ENCODE measurements around the gene DET1.
"Not testable (repeated sequence)": the region's sequence is repeated elsewhere in the genome, so short reads cannot be mapped to it uniquely, and the experiment has no call there.

DET1 gene

DNA sequence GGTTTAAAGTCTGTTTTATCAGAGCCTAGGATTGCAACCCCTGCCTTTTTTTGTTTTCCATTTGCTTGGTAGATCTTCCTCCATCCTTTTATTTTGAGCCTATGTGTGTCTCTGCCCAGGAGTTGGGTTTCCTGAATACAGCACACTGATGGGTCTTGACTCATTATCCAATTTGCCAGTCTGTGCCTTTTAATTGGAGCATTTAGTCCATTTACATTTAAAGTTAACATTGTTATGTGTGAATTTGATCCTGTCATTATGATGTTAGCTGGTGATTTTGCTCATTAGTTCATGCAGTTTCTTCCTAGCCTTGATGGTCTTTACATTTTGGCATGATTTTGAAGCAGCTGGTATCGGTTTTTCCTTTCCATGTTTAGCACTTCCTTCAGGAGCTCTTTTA is 11.5 kb upstream of the DET1 start:
- H3K27ac Mint-ChIP-seq, H3K4me3 Mint-ChIP-seq, H3K36me3 Mint-ChIP-seq, DNase-seq, H3K9me3 Mint-ChIP-seq, H3K4me1 Mint-ChIP-seq, CTCF ChIA-PET: not testable (repeated sequence)
- H3K27me3 Mint-ChIP-seq, result peaks cover 14% of the 10 kb centered on the region

DNA sequence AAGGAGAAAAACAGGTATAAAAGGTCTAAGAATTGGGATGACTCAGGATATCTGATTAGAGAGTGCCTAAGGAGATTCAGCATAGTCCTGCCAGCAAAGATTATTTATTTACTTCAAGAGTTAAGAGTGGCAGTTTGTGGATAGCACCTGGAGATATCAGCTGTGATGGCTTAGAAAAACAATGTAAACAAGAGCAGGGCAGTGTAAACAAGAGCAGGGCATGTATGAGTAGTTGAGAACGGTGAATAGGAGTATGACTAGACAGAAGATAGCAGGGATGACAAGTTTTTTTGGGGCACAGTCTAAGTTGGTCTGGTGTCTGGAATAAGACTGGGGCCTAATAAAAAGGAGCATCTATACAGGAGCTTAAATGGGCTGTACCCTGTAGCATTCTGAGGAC is 1.5 kb upstream of the DET1 start:
- DNase-seq, result not testable (repeated sequence)

DNA sequence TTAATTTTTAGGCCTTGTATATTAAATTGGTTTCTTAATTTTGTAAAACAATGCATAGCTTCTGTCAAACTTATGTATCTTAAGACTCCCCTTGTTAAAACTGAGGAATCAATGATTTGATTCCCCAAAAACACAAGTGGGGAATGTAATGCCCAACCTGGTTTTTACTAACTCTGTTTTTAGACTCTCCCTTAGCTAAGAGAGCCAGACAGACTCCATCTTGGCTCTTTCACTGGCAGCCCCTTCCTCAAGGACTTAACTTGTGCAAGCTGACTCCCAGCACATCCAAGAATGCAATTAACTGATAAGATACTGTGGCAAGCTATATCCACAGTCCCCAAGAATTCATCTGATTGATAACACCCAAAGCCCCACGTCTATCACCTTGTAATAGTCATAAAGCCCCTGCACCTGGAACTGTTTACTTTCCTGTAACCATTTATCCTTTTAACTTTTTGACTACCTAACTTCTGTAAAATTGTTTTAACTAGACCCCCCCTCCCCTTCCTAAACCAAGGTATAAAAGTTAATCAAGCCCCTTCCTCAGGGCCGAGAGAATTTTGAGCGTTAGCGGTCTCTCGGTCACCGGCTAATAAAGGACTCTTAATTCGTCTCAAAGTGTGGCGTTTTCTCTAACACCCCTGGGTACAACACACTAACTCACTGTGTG is 768 bp downstream of the DET1 start:
- DNase-seq, CTCF ChIA-PET, H3K36me3 Mint-ChIP-seq, H3K9me3 Mint-ChIP-seq, H3K27me3 Mint-ChIP-seq: not testable (repeated sequence)
- Mint-ChIP-seq H3K4me3 (peak overlapping the region; percentile 87), H3K27ac (peak overlapping the region; percentile 95), H3K4me1 (peaks cover 24% of the 10 kb centered on the region)

More for the DNA sequence above, 1.5 kb upstream of the DET1 start:
- H3K4me1 Mint-ChIP-seq, result peaks cover 21% of the 10 kb centered on the region
- H3K27me3 Mint-ChIP-seq, CTCF ChIA-PET, H3K36me3 Mint-ChIP-seq, H3K9me3 Mint-ChIP-seq, H3K27ac Mint-ChIP-seq, H3K4me3 Mint-ChIP-seq: not testable (repeated sequence)

DNA sequence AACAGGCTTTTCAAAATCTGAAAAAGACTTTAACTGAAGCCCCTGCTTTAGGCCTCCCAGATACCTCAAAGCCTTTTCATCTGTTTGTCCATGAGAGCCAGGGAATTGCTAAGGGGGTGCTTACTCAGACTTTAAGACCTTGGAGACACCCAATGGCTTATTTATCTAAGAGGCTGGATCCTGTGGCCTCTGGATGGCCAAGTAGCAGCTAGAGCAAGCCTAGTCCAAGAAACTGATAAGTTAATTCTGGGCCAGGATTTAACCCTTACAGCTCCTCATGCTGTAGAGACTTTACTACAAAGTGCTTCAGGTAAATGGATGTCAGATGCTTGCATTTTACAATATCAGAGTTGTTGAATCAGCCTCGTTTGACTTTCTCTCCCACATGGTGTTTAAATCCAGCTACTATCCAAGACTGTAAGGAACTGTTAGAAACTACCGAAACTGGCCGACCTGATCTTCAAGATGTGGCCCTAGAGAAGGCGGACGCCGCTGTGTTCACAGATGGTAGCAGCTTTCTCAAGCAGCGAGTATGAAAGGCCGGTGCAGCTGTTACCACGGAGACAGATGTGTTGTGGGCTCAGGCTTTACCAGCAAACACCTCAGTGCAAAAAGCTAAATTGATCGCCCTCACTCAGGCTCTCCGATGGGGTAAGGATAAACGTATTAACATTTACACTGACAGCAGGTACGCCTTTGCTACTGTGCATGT is 3.3 kb downstream of the DET1 start:
- H3K27ac Mint-ChIP-seq, result no peak overlapping the region
- no peaks in the 10 kb centered on the region for H3K9me3 Mint-ChIP-seq
- H3K4me3 Mint-ChIP-seq, result no peak overlapping the region
- no peak for DNase-seq
- CTCF ChIA-PET, result no interaction called here
- H3K4me1 Mint-ChIP-seq, result peaks cover 24% of the 10 kb centered on the region
- peaks cover 7% of the 10 kb centered on the region for H3K36me3 Mint-ChIP-seq
- H3K27me3 Mint-ChIP-seq, result no peaks in the 10 kb centered on the region

DNA sequence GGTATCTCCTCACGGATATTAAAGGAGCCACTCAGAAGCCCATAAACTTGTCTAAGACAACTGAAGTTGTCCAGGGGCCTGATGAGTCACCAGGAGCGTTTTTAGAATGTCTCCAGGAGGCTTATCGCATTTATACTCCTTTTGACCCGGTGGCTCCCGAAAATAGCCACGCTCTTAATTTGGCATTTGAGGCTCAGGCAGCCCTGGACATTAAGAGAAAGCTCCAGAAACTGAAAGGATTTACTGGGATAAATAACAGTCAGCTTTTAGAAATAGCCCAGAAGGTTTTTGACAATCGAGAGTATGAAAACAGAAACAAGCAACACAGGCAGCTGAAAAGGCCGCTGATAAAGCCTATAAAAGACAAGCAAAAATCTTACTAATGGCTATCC is 4.1 kb downstream of the DET1 start:
- Mint-ChIP-seq H3K9me3 (no peaks in the 10 kb centered on the region), H3K36me3 (peaks cover 7% of the 10 kb centered on the region), H3K27ac (no peak overlapping the region), H3K4me1 (peaks cover 24% of the 10 kb centered on the region), H3K4me3 (no peak overlapping the region), H3K27me3 (no peaks in the 10 kb centered on the region)
- DNase-seq, result no peak
- CTCF ChIA-PET, result no interaction called here

DNA sequence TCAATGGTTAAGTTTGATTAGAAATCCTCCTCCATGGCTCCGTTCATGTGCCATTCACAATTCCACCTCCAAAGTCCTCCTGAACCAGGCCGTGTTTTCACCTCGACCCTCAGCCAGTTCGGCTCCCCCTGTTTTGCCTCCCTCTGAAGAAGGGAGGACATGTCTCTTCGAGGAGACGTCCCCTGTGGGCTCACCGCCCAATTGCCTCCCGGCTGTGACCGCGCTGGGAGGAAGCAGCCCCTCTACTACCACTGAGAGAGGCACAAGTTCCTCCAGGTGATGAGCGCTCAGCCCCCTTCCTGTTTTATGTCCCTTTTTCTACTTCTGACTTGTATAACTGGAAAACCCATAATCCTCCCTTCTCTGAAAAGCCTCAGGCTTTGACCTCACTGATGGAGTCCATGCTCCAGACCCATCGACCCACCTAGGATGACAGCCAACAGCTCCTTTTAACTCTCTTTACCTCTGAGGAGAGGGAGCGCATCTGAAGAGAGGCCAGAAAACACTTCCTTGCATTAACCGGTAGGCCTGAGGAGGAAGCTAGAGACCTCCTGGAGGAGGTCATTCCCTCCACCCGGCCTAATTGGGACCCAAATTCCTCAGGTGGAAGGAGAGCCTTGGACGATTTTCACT is 4.7 kb downstream of the DET1 start:
- Mint-ChIP-seq H3K9me3 (no peaks in the 10 kb centered on the region), H3K4me1 (peaks cover 18% of the 10 kb centered on the region), H3K4me3 (no peak overlapping the region), H3K36me3 (peaks cover 2% of the 10 kb centered on the region), H3K27ac (no peak overlapping the region), H3K27me3 (no peaks in the 10 kb centered on the region)
- no peak for DNase-seq
- CTCF ChIA-PET, result no interaction called here

DNA sequence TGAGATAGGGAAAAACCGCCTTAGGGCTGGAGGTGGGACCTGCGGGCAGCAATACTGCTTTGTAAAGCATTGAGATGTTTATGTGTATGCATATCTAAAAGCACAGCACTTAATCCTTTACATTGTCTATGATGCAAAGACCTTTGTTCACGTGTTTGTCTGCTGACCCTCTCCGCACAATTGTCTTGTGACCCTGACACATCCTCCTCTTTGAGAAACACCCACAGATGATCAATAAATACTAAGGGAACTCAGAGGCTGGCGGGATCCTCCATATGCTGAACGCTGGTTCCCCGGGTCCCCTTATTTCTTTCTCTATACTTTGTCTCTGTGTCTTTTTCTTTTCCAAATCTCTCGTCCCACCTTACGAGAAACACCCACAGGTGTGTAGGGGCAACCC is 5.4 kb downstream of the DET1 start:
- H3K9me3 Mint-ChIP-seq, DNase-seq, H3K27ac Mint-ChIP-seq, CTCF ChIA-PET, H3K36me3 Mint-ChIP-seq, H3K27me3 Mint-ChIP-seq, H3K4me3 Mint-ChIP-seq: not testable (repeated sequence)
- H3K4me1 Mint-ChIP-seq, result peaks cover 14% of the 10 kb centered on the region

DNA sequence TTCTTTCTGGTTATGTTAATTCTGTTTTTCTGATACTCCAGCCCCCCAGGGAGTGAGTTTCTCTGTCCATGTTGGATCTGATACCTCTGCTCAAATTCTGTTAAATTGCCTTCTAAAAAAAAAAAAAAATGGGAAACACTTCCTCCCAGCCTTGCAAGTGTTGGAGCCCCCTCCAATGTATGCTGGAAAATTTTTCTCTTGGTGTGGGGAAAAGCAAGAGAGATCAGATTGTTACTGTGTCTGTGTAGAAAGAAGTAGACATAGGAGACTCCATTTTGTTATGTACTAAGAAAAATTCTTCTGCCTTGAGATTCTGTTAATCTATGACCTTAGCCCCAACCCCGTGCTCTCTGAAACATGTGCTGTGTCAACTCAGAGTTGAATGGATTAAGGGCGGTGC is 6.1 kb downstream of the DET1 start:
- H3K27me3 Mint-ChIP-seq, result not testable (repeated sequence)

DNA sequence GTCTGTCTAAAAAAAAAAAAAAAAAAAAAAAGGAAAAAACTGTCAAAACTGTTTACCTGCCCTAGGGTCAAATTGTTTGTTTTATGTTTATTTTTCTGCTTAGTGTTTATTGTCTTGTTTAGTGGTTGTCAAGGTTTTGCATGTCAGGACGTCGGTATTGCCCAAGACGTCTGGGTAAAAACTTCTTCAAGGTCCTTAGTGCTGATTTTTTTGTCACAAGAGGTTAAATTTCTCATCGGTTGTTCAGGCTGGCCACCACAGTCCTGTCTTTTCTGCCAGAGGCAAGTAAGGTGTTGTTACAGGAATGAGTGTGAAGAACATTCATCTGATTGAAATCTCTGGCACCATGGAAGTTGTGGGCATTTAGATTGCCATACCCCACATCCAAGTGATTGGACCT is 7.0 kb downstream of the DET1 start:
- Mint-ChIP-seq H3K9me3 (no peaks in the 10 kb centered on the region), H3K4me3 (no peak overlapping the region), H3K4me1 (peaks cover 4% of the 10 kb centered on the region), H3K36me3 (no peaks in the 10 kb centered on the region), H3K27ac (no peak overlapping the region), H3K27me3 (no peaks in the 10 kb centered on the region)
- DNase-seq, result no peak
- CTCF ChIA-PET, result no interaction called here

More for the DNA sequence above, 6.1 kb downstream of the DET1 start:
- DNase-seq, H3K36me3 Mint-ChIP-seq, CTCF ChIA-PET, H3K27ac Mint-ChIP-seq, H3K4me3 Mint-ChIP-seq, H3K9me3 Mint-ChIP-seq: not testable (repeated sequence)
- H3K4me1 Mint-ChIP-seq, result peaks cover 11% of the 10 kb centered on the region

DNA sequence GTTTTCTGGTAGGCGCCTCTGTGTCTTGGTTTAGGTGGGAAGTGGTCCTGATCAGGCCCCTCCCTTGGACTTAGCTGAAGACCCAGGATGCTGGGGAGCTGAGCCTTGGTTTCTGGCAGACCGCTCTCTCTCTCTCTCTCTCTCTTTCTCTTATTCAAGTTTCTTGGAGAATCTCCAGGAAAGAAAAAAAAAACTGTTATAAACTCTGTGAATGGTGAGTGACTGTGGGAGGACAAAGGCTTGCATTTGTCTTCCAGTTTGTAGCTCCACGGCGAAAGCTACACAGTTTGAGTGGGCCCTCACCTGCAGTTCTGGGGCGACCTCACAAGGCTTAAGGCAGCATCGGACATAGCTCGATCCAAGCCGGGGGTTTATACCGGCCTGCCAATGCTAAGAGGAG is 7.5 kb downstream of the DET1 start:
- Mint-ChIP-seq H3K27me3 (no peaks in the 10 kb centered on the region), H3K9me3 (no peaks in the 10 kb centered on the region), H3K4me1 (peaks cover 3% of the 10 kb centered on the region), H3K27ac (no peak overlapping the region), H3K4me3 (no peak overlapping the region), H3K36me3 (no peaks in the 10 kb centered on the region)
- CTCF ChIA-PET, result no interaction called here
- DNase-seq, result no peak

DNA sequence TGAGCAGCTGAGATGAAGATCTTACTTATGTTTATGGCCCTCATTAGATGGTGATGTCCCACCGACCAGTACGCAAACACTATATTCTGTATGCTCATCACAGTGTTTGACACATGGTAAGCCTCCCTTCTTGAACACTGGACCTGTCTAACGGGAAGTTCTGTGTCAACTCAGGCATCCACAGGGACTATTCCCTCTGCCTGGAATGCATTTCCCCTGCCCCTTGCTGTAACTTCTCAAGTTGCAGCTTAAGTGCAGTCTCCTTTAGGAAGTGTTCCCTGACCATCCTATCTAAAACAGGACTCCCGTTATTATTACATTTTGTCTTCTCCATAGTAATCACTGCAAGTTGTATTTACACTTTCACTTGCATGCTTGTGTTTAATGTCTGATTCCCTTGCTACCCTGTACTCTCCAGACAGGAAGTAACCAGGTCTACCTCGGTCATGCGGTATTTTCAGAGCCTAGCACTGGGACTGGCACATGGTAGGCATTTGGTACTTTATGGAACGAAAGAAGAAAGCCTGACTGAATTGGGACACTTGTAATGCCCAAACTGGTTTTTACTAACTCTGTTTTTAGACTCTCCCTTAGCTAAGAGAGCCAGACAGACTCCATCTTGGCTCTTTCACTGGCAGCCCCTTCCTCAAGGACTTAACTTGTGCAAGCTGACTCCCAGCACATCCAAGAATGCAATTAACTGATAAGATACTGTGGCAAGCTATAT is 8.7 kb downstream of the DET1 start:
- Mint-ChIP-seq H3K36me3 (no peaks in the 10 kb centered on the region), H3K9me3 (peaks cover 3% of the 10 kb centered on the region), H3K27me3 (no peaks in the 10 kb centered on the region), H3K4me3 (no peak overlapping the region), H3K4me1 (peaks cover 3% of the 10 kb centered on the region), H3K27ac (no peak overlapping the region)
- CTCF ChIA-PET, result interaction anchor here (0.5 kb wide), 1 partner anchor 78 kb away, joined by 3 read pairs; no protein-coding TSS in a partner anchor
- no peak for DNase-seq

DNA sequence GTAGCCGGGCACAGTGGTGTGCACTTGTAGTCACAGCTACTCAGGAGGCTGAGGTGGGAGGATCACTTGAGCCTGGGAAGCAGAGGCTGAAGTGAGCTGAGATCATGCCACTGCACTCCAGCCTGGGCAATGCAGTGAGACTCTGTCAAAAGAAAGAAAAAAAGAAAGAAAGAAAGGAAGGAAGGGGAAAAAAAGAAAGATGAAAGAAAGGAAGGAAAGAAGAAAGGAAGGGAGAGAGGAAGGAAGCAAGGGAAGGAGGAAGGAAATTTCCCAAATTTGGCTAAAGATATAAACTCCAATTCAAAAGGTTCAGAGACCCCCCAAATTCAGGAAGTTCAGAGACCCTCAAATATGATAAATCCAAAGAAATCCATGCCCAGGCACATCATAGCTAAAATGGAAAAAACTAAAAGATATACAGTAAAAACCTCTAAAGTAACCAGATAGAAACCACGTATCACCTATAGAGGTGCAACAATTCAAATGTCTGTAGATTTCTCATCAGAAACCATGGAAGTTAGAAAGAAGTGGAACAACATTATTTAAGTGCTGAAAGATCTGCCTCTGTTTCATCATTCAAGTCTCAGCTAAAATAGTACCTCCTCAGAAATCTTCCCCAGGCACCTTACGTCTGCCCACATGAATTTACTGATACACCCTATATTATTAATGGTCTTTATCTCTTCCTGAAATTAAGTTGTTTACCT is 10.7 kb downstream of the DET1 start:
- CTCF ChIA-PET, result no interaction called here
- no peaks in the 10 kb centered on the region for H3K27me3 Mint-ChIP-seq
- peaks cover 3% of the 10 kb centered on the region for H3K9me3 Mint-ChIP-seq
- H3K4me1 Mint-ChIP-seq, result no peaks in the 10 kb centered on the region
- no peak for DNase-seq
- no peak overlapping the region for H3K27ac Mint-ChIP-seq
- H3K36me3 Mint-ChIP-seq, result peaks cover 6% of the 10 kb centered on the region
- H3K4me3 Mint-ChIP-seq, result no peak overlapping the region

DNA sequence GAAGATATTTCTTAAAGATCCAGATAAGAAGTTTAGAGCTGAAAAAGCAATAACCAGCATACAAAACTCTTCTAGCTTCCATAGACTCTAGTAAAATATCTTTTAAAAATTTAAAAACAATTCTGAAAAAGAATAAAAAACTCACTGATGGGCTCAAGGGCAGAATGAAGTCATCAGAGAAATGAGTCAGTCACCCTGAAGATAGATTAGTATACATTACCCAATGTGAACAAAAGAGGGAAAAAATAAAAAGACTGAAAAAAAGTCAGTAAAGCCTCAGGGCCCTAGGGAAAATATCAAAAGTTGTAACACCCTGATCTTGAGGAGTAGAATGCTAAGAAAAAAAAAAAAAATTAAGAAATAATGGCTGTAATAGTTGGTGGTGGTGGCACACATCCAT is 11.4 kb downstream of the DET1 start:
- no peaks in the 10 kb centered on the region for H3K27me3 Mint-ChIP-seq
- DNase-seq, result no peak
- no peak overlapping the region for H3K27ac Mint-ChIP-seq
- H3K36me3 Mint-ChIP-seq, result peaks cover 10% of the 10 kb centered on the region
- H3K4me3 Mint-ChIP-seq, result no peak overlapping the region
- H3K9me3 Mint-ChIP-seq, result peaks cover 3% of the 10 kb centered on the region
- CTCF ChIA-PET, result interaction anchor here (1.3 kb wide), 1 partner anchor 15 kb away, joined by 3 read pairs; no protein-coding TSS in a partner anchor
- H3K4me1 Mint-ChIP-seq, result no peaks in the 10 kb centered on the region

DNA sequence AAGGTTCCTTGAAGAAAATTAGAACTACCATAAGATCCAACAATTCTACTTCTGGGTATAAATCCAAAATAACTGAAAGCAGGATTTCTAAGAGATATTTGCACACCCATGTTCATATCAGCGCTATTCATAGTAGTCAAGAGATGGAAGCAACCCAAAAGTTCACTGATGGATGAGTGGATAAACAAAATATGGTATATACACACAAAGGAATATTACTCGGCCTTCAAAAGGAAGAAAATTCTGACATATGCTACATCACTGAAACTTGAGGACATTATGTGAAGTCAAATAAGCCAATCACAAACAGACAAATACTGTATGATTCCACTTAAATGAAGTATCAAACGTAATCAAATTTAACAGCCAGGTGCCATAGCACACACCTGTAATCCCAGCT is 13.1 kb downstream of the DET1 start:
- Mint-ChIP-seq H3K27me3 (no peaks in the 10 kb centered on the region), H3K9me3 (peaks cover 3% of the 10 kb centered on the region), H3K4me1 (no peaks in the 10 kb centered on the region), H3K36me3 (peaks cover 13% of the 10 kb centered on the region), H3K4me3 (no peak overlapping the region), H3K27ac (no peak overlapping the region)
- DNase-seq, result no peak
- CTCF ChIA-PET, result no interaction called here
